ENCODE results near the gene RPA1.

DNA sequence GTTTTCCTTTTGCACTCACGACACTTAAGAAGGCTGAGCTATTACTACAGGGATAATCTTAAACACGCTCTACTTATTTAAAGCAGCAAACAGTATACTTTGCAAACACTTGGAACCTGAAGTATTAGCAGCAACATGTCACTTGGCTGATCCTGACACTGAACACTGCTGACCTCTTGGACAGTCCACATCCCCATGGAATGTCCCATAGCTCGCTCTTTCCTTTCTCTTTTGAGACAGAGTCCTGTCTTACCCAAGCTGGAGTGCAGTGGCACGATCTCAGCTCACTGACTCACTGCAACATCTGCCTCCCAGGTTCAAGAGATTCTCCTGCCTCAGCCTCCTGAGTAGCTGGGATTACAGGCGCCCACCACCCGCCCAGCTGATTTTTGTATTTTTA lies 26.5 kb upstream of the RPA1 start:
- TF ChIP-seq POLR2A (IDR thresholded peaks at IDR 0.05; ENCODE audit: low read depth, low read length), result no peak
- no peak for TF ChIP-seq POLR2AphosphoS5 (IDR thresholded peaks at IDR 0.05; ENCODE audit: low read depth, low read length)
- TF ChIP-seq TAF1 (IDR thresholded peaks at IDR 0.05; ENCODE audit: borderline replicate concordance, low read depth, low read length), result no peak
